ENCODE measurements around the gene C1QTNF6. TPM values are rescaled to one million over a fixed set of nuclear protein-coding genes. Genes with fewer than 3 reads are reported as not detected.

Gene C1QTNF6
- total RNA-seq, 1 donor from 2014 or later, result 6.1 TPM

DNA sequence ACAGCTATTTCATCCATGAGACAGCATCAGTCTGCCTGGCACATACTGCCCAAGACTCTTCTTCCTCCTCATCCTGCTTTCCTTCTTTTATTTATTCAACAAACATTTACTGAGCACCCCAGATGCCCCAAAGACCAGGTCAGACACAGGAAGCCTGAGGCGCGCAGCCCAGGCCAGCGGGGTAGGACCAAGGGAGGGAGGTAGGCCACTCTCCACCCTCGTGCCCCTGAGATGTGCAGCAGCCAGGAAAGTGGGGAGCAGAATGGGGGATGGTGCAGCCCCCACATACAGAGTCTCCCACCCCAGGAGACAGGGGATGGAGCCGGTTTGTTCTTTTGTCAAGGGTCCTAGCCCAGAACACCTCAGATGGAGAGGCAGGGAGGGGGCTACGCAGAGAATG lies 34.1 kb downstream of the C1QTNF6 start:
- Histone ChIP-seq H3K4me3 (no peak overlapping the region), H3K27ac (no peak overlapping the region)
- TF ChIP-seq CTCF (IDR thresholded peaks at IDR 0.05), result no peak

GRCh38 chr22:37151401-37151800 lies 36.6 kb downstream of the C1QTNF6 start:
- H3K4me3 ChIP-seq, result no peak overlapping the region
- ATAC-seq, result no peak
- H3K27me3 ChIP-seq, result no peaks in the 10 kb centered on the region
- H3K4me1 ChIP-seq, result no peaks in the 10 kb centered on the region
- no peak overlapping the region for H3K27ac ChIP-seq
- intact Hi-C loops (cut with DNase I), result no loop called here
- H3K9me3 ChIP-seq, result no peaks in the 10 kb centered on the region
- DNase-seq, result no peak
- H3K36me3 ChIP-seq, result no peaks in the 10 kb centered on the region
- TF ChIP-seq CTCF (IDR thresholded peaks at IDR 0.05), result no peak

More for the DNA sequence above, 34.1 kb downstream of the C1QTNF6 start:
- H3K9me3 ChIP-seq, result no peaks in the 10 kb centered on the region
- no peaks in the 10 kb centered on the region for H3K27me3 ChIP-seq
- DNase-seq (no peak), ATAC-seq (no peak)
- H3K4me1 ChIP-seq, result no peaks in the 10 kb centered on the region
- H3K36me3 ChIP-seq, result no peaks in the 10 kb centered on the region
- intact Hi-C loops (cut with DNase I), result no loop called here

DNA sequence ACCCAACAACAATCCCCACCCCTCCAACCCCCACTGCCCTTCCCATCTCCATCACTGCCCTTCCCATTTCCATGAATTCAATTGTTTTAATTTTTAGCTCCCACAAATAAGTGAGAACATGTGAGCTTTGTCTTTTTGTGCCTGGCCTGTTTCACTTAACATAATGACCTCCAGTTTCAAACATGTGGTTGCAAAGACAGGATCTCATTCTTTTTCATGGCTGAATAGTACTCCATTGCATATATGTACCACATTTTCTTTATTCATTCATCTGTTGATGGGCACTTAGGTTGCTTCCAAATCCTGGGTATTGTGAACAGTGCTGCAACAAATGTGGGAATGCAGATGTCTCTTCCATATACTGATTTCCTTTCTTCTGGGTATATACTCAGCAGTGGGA lies 37.3 kb downstream of the C1QTNF6 start:
- intact Hi-C loops (cut with DNase I), result no loop called here
- Histone ChIP-seq H3K4me3 (no peak overlapping the region), H3K9me3 (no peaks in the 10 kb centered on the region), H3K27ac (no peak overlapping the region), H3K4me1 (no peaks in the 10 kb centered on the region), H3K27me3 (no peaks in the 10 kb centered on the region), H3K36me3 (no peaks in the 10 kb centered on the region)
- TF ChIP-seq CTCF (IDR thresholded peaks at IDR 0.05), result no peak
- DNase-seq, result no peak
- no peak for ATAC-seq

GRCh38 chr22:37148742-37149665 lies 39.0 kb downstream of the C1QTNF6 start:
- DNase-seq (no peak), ATAC-seq (no peak)
- Histone ChIP-seq H3K4me1 (no peaks in the 10 kb centered on the region), H3K27me3 (peaks cover 8% of the 10 kb centered on the region), H3K36me3 (no peaks in the 10 kb centered on the region), H3K4me3 (peak overlapping the region; percentile 34), H3K27ac (peak overlapping the region; percentile 47), H3K9me3 (no peaks in the 10 kb centered on the region)
- intact Hi-C loops (cut with DNase I), result no loop called here
- TF ChIP-seq CTCF (IDR thresholded peaks at IDR 0.05), result no peak

- H3K27ac ChIP-seq, result no peak overlapping the region
Observed at GRCh38 chr22:37148031-37148651, 39.9 kb downstream of the C1QTNF6 start.

More at GRCh38 chr22:37148031-37148651, 39.9 kb downstream of the C1QTNF6 start:
- no peak for ATAC-seq
- Histone ChIP-seq H3K4me1 (no peaks in the 10 kb centered on the region), H3K9me3 (no peaks in the 10 kb centered on the region), H3K4me3 (peak overlapping the region; percentile 34), H3K36me3 (no peaks in the 10 kb centered on the region), H3K27me3 (peaks cover 8% of the 10 kb centered on the region)
- DNase-seq, result no peak
- intact Hi-C loops (cut with DNase I), result no loop called here
- no peak for TF ChIP-seq CTCF (IDR thresholded peaks at IDR 0.05)

Measured in upper lobe of right lung (tissue), 1 donor.